Retinal pigment epithelial cell (primary cell): ENCODE measurements around the gene DENND5A.

Experiments
- DNase-seq: peaks from one replicate; pipeline ENCODE4 v3.0.0-alpha.2; 2010; ENCODE audit warnings: low read depth
- H3K4me3 ChIP-seq: 2 replicates; pipeline ENCODE4 v1.5.1; 2011; ENCODE audit warnings: mild to moderate bottlenecking, low read length, control low read depth, moderate library complexity
- CTCF ChIP-seq: conservative IDR thresholded peaks from 2 replicates; pipeline ENCODE4 v1.5.1; 2011; ENCODE audit warnings: low read depth, low read length, control low read depth, inconsistent platforms

DENND5A gene

DNA sequence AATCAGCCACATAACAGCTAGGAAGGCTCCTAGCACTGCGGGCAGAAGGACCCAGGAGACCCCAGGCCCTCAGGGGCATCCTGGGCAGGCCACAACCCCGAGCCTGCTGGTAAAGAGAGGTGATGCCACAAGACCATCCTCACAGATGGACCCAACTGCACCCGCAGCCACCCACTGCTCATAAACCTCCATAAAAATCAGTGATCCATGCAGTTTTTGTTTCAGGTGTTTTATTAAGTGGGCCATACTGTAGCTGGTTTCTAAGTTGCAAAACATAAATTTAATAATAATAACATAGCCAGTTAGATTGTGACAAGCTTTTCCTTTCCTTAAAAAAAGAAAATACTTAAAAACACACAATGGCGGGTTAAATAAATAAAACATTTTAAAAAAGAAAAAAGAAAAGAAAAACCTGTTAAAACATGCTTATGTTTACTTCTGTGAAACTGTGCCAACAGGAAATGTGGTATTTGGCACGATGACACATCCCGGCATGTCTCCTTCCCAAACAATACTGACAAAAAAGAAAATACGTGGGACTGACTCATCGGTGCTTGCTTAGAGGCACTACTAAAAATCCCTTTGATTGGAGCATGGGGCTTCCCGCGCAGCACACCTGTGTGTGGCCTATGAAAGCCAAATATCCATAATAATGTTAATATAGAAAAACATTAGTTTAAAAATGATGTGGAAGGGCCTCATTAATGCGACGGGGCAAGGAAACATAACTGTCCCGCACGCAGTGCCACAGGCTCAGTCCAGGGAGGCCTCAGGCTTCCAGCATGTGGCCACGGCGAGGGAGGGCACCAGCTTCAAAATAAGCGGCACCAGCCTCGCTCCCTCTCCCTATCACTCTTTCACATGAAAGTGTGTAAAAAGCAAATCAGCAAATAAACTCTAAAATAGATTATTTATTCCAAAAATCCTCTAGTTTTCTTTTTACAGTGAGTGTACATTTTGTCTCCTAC is 126.3 kb downstream of the DENND5A start:
- TF ChIP-seq CTCF, result no peak
- peak; percentile 34 for DNase-seq
- no peak overlapping the region for H3K4me3 ChIP-seq

GRCh38 chr11:9138133-9138453 is 127.1 kb downstream of the DENND5A start:
- DNase-seq, result no peak
- no peak for TF ChIP-seq CTCF
- H3K4me3 ChIP-seq, result no peak overlapping the region

DNA sequence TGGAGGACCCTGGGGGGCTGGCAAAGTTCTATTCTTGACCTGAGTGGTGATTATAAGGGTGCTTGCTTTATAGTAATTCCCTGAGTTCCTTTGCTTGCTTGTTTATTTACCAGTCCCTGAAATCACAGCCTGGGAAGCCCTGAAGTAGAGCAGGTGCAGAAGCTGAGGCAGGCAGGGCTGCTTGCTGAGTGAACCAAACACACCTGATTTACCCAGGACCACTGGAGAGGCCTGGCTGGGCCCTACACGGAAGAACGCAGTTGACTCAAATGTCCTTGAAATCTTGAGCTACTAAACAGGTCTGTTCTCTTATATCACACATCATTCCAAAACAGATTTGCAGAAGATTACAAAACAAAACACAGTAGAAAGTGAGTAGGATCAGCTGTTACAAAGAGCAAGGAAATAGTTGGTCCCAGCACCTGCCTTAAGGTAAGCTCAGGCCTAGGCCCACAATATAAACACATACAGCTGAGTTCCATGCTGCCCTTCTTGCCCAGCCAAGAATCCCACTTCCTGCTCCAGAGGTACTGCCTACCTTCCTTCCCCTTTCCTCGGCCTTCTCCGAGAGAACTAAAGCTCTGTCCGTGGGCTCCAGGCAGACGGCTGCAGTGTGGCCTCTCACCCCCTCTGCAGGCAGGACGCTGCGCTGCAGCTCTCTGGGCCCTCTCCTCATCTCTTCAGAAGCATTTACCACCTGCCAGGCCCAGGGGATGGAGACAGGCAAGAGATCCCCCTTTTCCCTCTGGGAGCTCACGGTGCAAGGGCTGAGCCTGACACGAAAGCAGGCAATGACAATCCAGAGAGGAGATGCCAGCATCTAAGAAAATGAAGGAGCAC is 127.6 kb downstream of the DENND5A start:
- H3K4me3 ChIP-seq, result no peak overlapping the region
- peak; percentile 19 for DNase-seq
- peak; percentile 98 for TF ChIP-seq CTCF

DNA sequence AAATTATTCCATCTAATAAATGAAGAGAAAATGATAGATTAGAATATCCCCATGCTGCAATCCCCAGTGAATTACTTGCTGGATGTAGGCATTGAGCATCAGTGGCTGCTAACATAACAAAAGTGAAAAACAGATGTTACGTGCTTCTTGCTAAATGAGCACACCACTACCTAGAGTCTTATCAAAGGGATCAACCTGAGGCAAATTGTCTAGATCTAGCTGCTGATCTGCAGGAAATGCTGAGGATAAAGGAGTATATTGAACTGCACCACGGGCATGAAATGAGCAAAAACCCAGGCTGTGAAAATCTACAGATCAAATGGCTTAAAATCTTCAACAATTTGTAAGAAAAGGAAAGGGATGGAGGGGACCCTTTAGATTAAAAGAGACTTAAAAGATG is 128.4 kb downstream of the DENND5A start:
- no peak for DNase-seq
- no peak for TF ChIP-seq CTCF

GRCh38 chr11:9133956-9134355 is 131.2 kb downstream of the DENND5A start:
- no peak overlapping the region for H3K4me3 ChIP-seq
- TF ChIP-seq CTCF, result no peak
- DNase-seq, result no peak

More for the DNA sequence above, 128.4 kb downstream of the DENND5A start:
- H3K4me3 ChIP-seq, result no peak overlapping the region

DNA sequence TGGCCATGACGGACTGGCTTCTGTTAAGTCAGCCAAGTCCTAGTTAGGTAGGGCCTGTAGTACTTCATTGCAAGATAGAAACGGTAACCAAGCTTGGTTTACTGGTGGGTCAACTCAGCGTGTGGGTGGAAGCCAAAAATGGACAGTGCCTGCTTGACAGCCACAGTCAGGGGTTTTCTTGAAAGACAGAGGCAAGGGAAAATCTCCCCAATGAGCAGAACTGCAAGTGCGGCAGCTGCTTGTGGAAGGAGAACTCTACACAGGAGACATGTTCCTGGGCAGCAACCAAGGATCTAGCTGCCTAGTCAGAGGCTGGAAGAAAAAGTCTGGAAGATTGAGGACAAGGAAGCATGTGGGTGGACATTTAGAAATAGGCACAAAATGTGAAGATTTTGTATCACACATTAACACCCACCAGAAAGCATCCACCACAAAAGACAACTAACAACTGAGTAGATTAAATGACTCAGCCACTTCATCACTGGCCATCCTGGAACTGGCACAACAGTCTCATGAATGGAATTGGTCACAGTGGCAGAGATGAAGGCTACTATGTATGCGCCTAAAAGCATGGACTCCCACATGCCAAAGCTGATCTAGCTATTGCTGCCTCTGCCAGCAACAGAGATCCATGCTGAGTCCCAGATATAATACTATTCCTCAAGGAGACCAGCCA is 132.8 kb downstream of the DENND5A start:
- no peak overlapping the region for H3K4me3 ChIP-seq
- TF ChIP-seq CTCF, result no peak
- DNase-seq, result no peak
